Measurements from ENCODE around the gene CKAP5.
"Not testable (repeated sequence)": the region's sequence is repeated elsewhere in the genome, so short reads cannot be mapped to it uniquely, and the experiment has no call there.

DNA sequence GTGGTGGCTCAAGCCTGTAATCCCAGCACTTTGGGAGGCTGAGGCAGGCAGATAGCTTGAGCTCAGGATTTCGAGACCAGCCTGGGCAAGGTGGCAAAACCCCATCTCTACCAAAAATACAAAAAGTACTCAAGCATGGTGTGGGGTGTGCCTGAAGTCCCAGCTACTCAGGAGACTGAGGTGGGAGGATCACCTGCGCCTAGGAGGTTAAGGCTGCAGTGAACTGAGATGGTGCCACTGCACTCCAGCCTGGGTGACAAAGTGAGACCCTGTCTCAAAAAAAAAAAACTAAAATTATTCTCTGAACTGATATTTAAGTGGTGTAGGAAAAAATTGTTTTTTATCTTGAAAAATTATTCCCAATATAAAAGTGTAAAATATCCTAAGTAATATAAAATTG lies 46.4 kb downstream of the CKAP5 start:
- TF ChIP-seq, protein P1, sequence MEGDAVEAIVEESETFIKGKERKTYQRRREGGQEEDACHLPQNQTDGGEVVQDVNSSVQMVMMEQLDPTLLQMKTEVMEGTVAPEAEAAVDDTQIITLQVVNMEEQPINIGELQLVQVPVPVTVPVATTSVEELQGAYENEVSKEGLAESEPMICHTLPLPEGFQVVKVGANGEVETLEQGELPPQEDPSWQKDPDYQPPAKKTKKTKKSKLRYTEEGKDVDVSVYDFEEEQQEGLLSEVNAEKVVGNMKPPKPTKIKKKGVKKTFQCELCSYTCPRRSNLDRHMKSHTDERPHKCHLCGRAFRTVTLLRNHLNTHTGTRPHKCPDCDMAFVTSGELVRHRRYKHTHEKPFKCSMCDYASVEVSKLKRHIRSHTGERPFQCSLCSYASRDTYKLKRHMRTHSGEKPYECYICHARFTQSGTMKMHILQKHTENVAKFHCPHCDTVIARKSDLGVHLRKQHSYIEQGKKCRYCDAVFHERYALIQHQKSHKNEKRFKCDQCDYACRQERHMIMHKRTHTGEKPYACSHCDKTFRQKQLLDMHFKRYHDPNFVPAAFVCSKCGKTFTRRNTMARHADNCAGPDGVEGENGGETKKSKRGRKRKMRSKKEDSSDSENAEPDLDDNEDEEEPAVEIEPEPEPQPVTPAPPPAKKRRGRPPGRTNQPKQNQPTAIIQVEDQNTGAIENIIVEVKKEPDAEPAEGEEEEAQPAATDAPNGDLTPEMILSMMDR (IDR thresholded peaks at IDR 0.05) = not testable (repeated sequence)
- not testable (repeated sequence) for TF ChIP-seq EP300, POLR2A, POLR2AphosphoS5 (IDR thresholded peaks at IDR 0.05)

Measured in gastroesophageal sphincter (tissue), 3 donors.